DMS53 treated with DMSO at 0.1 percent for 48 hours (cell line): ENCODE results near the gene FBXO46.
"Not testable (repeated sequence)": the region's sequence is repeated elsewhere in the genome, so short reads cannot be mapped to it uniquely, and the experiment has no call there.

Experiments
- DNase-seq: peaks from one replicate; lab custom pipeline; 2025; ENCODE audit not compliant: unreplicated experiment; lab: John Stamatoyannopoulos, UW

Gene FBXO46

GRCh38 chr19:45766296-45766868 lies 35.7 kb upstream of the FBXO46 start:
- DNase-seq: no peak

- DNase-seq: no peak
These were observed 35.1 kb upstream of the FBXO46 start for GRCh38 chr19:45765702-45766295.

- no peak for DNase-seq
These were observed 34.4 kb upstream of the FBXO46 start for GRCh38 chr19:45764945-45765701.

- no peak for DNase-seq
These were observed 33.8 kb upstream of the FBXO46 start for GRCh38 chr19:45764475-45764874.

GRCh38 chr19:45763691-45764294 lies 33.1 kb upstream of the FBXO46 start:
- no peak for DNase-seq

- DNase-seq: no peak
These were observed 32.4 kb upstream of the FBXO46 start for GRCh38 chr19:45762870-45763631.

GRCh38 chr19:45761714-45762113 lies 31.0 kb upstream of the FBXO46 start:
- DNase-seq: no peak

- DNase-seq: no peak
These were observed 28.2 kb upstream of the FBXO46 start for GRCh38 chr19:45758921-45759320.

- no peak for DNase-seq
These were observed 27.0 kb upstream of the FBXO46 start for GRCh38 chr19:45757695-45758094.

GRCh38 chr19:45754323-45754722 lies 23.6 kb upstream of the FBXO46 start:
- DNase-seq: no peak

GRCh38 chr19:45753548-45753947 lies 22.9 kb upstream of the FBXO46 start:
- DNase-seq: no peak

- DNase-seq: no peak
These were observed 21.9 kb upstream of the FBXO46 start for GRCh38 chr19:45752639-45753038.

- not testable (repeated sequence) for DNase-seq
These were observed 20.8 kb upstream of the FBXO46 start for GRCh38 chr19:45751483-45751882.

- DNase-seq: no peak
These were observed 16.8 kb upstream of the FBXO46 start for GRCh38 chr19:45747513-45747912.

- no peak for DNase-seq
These were observed 16.2 kb upstream of the FBXO46 start for GRCh38 chr19:45746866-45747265.

- no peak for DNase-seq
These were observed 14.9 kb upstream of the FBXO46 start for GRCh38 chr19:45745606-45746005.

GRCh38 chr19:45742969-45743368 lies 12.3 kb upstream of the FBXO46 start:
- no peak for DNase-seq

- DNase-seq: no peak
These were observed 9.1 kb upstream of the FBXO46 start for GRCh38 chr19:45739498-45740439.

GRCh38 chr19:45733160-45733810 lies 2.6 kb upstream of the FBXO46 start, which contains the start of gene MEIOSIN:
MEIOSIN (plus strand) TSS chr19:45733439; CDS start chr19:45735377, 1,938 bp downstream.
- no peak for DNase-seq
